ENCODE data around the gene XYLT2.
"Not testable (repeated sequence)": the region's sequence is repeated elsewhere in the genome, so short reads cannot be mapped to it uniquely, and the experiment has no call there.

XYLT2 gene

GRCh38 chr17:50345432-50346312 is at the start of gene XYLT2:
Gene XYLT2, plus strand, starts transcription at chr17:50346126. Its CDS starts 15 bp downstream, at chr17:50346141.
- DNase-seq: peak in 53 of 58 donors; percentile 30 to 85 (median 66)

- peak in 52 of 58 donors; percentile 4 to 74 (median 34) for DNase-seq
These were observed 48.5 kb upstream of the XYLT2 start for GRCh38 chr17:50297407-50297865.

- DNase-seq: no peak
These were observed 47.9 kb upstream of the XYLT2 start for GRCh38 chr17:50298018-50298417.

- no peak for DNase-seq
These were observed 46.1 kb upstream of the XYLT2 start for GRCh38 chr17:50299776-50300175.

- not testable (repeated sequence) for DNase-seq
These were observed 45.1 kb upstream of the XYLT2 start for GRCh38 chr17:50300824-50301223.

GRCh38 chr17:50301891-50302584 is 43.9 kb upstream of the XYLT2 start:
- no peak for DNase-seq

GRCh38 chr17:50303051-50303450 is 42.9 kb upstream of the XYLT2 start:
- no peak for DNase-seq

- DNase-seq: no peak
These were observed 42.3 kb upstream of the XYLT2 start for GRCh38 chr17:50303596-50303995.

- DNase-seq: peak in 1 of 58 donors; percentile 2
These were observed 41.0 kb upstream of the XYLT2 start for GRCh38 chr17:50304781-50305404.

GRCh38 chr17:50307654-50308053 is 38.3 kb upstream of the XYLT2 start:
- no peak for DNase-seq

- DNase-seq: no peak
These were observed 37.3 kb upstream of the XYLT2 start for GRCh38 chr17:50308666-50309065.

- DNase-seq: no peak
These were observed 35.3 kb upstream of the XYLT2 start for GRCh38 chr17:50310455-50311111.

GRCh38 chr17:50311112-50311460 is 34.8 kb upstream of the XYLT2 start:
- no peak for DNase-seq

- DNase-seq: no peak
These were observed 34.4 kb upstream of the XYLT2 start for GRCh38 chr17:50311483-50311882.

- no peak for DNase-seq
These were observed 33.6 kb upstream of the XYLT2 start for GRCh38 chr17:50312308-50312707.

GRCh38 chr17:50314456-50315011 is 31.4 kb upstream of the XYLT2 start:
- DNase-seq: no peak

- DNase-seq: no peak
These were observed 29.8 kb upstream of the XYLT2 start for GRCh38 chr17:50316016-50316587.

GRCh38 chr17:50316660-50317059 is 29.3 kb upstream of the XYLT2 start:
- DNase-seq: not testable (repeated sequence)

GRCh38 chr17:50317121-50317520 is 28.8 kb upstream of the XYLT2 start:
- DNase-seq: no peak

GRCh38 chr17:50318501-50319285 is 27.2 kb upstream of the XYLT2 start:
- DNase-seq: no peak
